ENCODE data around the gene HELZ.

DNA sequence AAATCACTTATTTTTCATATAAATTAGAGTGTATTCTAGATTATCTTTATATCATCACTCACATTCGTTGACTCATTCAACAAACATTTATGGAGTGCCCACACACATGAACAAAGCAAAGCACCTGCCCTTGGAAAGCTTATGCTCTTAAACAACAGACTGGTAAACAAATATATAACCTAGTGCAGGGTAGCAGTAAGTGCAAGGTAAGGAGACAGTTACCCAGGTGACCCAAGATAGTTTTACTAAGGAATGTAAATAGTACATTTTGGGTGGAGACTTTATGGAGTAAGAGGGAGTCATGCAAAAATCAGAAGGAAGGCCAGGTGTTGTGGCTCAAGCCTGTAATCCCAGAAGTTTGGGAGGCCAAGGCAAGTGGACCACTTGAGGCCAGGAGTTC, 40.4 kb upstream of the HELZ start:
- no peak for TF ChIP-seq CTCF (IDR thresholded peaks at IDR 0.05; ENCODE audit: control extremely low read depth in 1 of 3, insufficient read depth in 1 of 3, low read depth in 1 of 3, low read length in 3 of 3)
- TF ChIP-seq TBP (IDR thresholded peaks at IDR 0.05; ENCODE audit: low read depth, low read length), result no peak
- TF ChIP-seq TAF7 (optimal IDR thresholded peaks at IDR 0.05; ENCODE audit: borderline replicate concordance, low read depth, low read length), result no peak
- TF ChIP-seq ZNF274 (IDR thresholded peaks at IDR 0.05; ENCODE audit: borderline replicate concordance, extremely low read depth, low read length), result no peak
